Hepatic stellate cell (primary cell): ENCODE data around the gene DDX31.
"Not testable (repeated sequence)": the region's sequence is repeated elsewhere in the genome, so short reads cannot be mapped to it uniquely, and the experiment has no call there.

Experiments used
- DNase-seq: peaks from one replicate; pipeline ENCODE4 v3.0.0; 2011; ENCODE audit warnings: low spot score

The DDX31 gene

GRCh38 chr9:132579427-132579798, 90.4 kb downstream of the DDX31 start:
- no peak for DNase-seq

- DNase-seq: no peak
Observed at GRCh38 chr9:132578367-132578932, 91.3 kb downstream of the DDX31 start.

GRCh38 chr9:132577119-132577518, 92.7 kb downstream of the DDX31 start:
- DNase-seq: no peak

- no peak for DNase-seq
Observed at GRCh38 chr9:132575811-132576210, 94.0 kb downstream of the DDX31 start.

- DNase-seq: peak; percentile 84
Observed at GRCh38 chr9:132575005-132575609, 94.7 kb downstream of the DDX31 start.

- DNase-seq: peak; percentile 52
Observed at GRCh38 chr9:132572921-132573320, 96.9 kb downstream of the DDX31 start.

- DNase-seq: no peak
Observed at GRCh38 chr9:132571806-132572600, 97.8 kb downstream of the DDX31 start.

GRCh38 chr9:132568787-132569186, 101.0 kb downstream of the DDX31 start:
- DNase-seq: not testable (repeated sequence)

- DNase-seq: no peak
Observed at GRCh38 chr9:132564526-132564925, 105.3 kb downstream of the DDX31 start.

- DNase-seq: no peak
Observed at GRCh38 chr9:132562306-132562573, 107.5 kb downstream of the DDX31 start.

GRCh38 chr9:132560616-132561202, 109.1 kb downstream of the DDX31 start:
- no peak for DNase-seq

GRCh38 chr9:132559711-132560110, 110.1 kb downstream of the DDX31 start:
- DNase-seq: no peak

GRCh38 chr9:132557159-132557558, 112.6 kb downstream of the DDX31 start:
- no peak for DNase-seq

GRCh38 chr9:132556714-132557113, 113.1 kb downstream of the DDX31 start:
- DNase-seq: no peak

- DNase-seq: no peak
Observed at GRCh38 chr9:132556235-132556634, 113.5 kb downstream of the DDX31 start.

GRCh38 chr9:132555528-132555927, 114.3 kb downstream of the DDX31 start:
- DNase-seq: no peak

- no peak for DNase-seq
Observed at GRCh38 chr9:132554755-132555154, 115.0 kb downstream of the DDX31 start.

GRCh38 chr9:132552041-132552440, 117.7 kb downstream of the DDX31 start:
- DNase-seq: no peak

- DNase-seq: no peak
Observed at GRCh38 chr9:132551556-132551955, 118.2 kb downstream of the DDX31 start.

- peak; percentile 31 for DNase-seq
Observed at GRCh38 chr9:132548751-132549640, 120.8 kb downstream of the DDX31 start.

- DNase-seq: no peak
Observed at GRCh38 chr9:132547976-132548730, 121.6 kb downstream of the DDX31 start.

GRCh38 chr9:132547436-132547835, 122.3 kb downstream of the DDX31 start:
- no peak for DNase-seq
